A673 (cell line): ENCODE measurements around the gene CXorf49B.
"Not testable (repeated sequence)": the region's sequence is repeated elsewhere in the genome, so short reads cannot be mapped to it uniquely, and the experiment has no call there.

Source experiments
- EZH2 ChIP-seq: fragments of 200-600 bp; sonication (generic); IDR thresholded peaks from 2 replicates; pipeline ENCODE4 v1.6.1; 2017; ENCODE audit warnings: borderline replicate concordance, low read depth, mild to moderate bottlenecking, mixed read lengths, antibody characterized with exemption, low read length; ENCODE audit not compliant: poor library complexity, severe bottlenecking
- TF ChIP-seq, protein P1 (sequence below): fragments of 300-800, 200-600 bp; sonication (generic); conservative IDR thresholded peaks from 2 replicates; pipeline ENCODE4 v1.5.1; 2017; ENCODE audit warnings: low read depth, mild to moderate bottlenecking, antibody characterized with exemption, low read length, moderate library complexity, mixed read lengths

DNA sequence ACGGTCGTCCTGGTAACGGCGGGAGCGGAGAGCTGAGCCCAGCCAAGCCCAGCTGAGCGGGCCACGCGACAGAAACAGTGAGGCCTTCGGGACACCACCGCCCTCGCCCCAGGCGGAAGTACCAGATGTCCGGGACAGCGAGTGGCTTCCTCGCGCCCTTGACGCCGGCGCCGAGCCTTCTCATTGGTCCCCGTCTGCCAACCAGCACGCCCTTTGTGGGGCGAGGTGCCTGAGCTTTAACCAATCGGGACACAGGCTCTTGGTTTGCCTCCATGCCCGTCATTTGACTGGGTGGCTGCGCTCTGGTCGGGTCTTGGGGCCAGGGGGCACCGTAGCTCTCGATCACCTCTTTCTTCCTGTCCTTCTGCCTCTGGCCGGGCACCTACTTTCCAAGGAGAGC lies 45.0 kb upstream of the CXorf49B start, which contains the start of gene CXorf49:
- not testable (repeated sequence) for TF ChIP-seq EZH2
- TF ChIP-seq, protein P1, sequence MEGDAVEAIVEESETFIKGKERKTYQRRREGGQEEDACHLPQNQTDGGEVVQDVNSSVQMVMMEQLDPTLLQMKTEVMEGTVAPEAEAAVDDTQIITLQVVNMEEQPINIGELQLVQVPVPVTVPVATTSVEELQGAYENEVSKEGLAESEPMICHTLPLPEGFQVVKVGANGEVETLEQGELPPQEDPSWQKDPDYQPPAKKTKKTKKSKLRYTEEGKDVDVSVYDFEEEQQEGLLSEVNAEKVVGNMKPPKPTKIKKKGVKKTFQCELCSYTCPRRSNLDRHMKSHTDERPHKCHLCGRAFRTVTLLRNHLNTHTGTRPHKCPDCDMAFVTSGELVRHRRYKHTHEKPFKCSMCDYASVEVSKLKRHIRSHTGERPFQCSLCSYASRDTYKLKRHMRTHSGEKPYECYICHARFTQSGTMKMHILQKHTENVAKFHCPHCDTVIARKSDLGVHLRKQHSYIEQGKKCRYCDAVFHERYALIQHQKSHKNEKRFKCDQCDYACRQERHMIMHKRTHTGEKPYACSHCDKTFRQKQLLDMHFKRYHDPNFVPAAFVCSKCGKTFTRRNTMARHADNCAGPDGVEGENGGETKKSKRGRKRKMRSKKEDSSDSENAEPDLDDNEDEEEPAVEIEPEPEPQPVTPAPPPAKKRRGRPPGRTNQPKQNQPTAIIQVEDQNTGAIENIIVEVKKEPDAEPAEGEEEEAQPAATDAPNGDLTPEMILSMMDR, result not testable (repeated sequence)
